Testis (tissue), 3 donors: ENCODE data around the gene RHBDD1. TPM values are rescaled to one million over a fixed set of nuclear protein-coding genes. Genes with fewer than 3 reads are reported as not detected.

Experiments
- DNase-seq: peaks from one replicate; pipeline ENCODE4 v3.0.0-alpha.2; 2019
- H3K27ac ChIP-seq, 2 donors: fragments of 200-600 bp; sonication (generic); one replicate each; pipeline ENCODE4 v1.5.1; 2019
- H3K27me3 ChIP-seq: fragments of 200-600 bp; sonication (generic); one replicate; pipeline ENCODE4 v1.5.1; 2019
- H3K36me3 ChIP-seq: fragments of 200-600 bp; sonication (generic); one replicate; pipeline ENCODE4 v1.5.1; 2017; ENCODE audit warnings: low read depth; ENCODE audit errors: missing control alignments
- H3K4me1 ChIP-seq: fragments of 200-600 bp; sonication (generic); one replicate; pipeline ENCODE4 v1.5.1; 2019
- H3K4me3 ChIP-seq, 2 donors: fragments of 200-600 bp; sonication (generic); one replicate each; pipeline ENCODE4 v1.5.1; 2017 to 2019
- H3K9me3 ChIP-seq: fragments of 200-600 bp; sonication (generic); one replicate; pipeline ENCODE4 v1.5.1; 2017
- CTCF ChIP-seq, 3 experiments: fragments of 450-650 bp in 2 of 3; fragments of 200-600 bp in 1 of 3; sonication (generic) in 1 of 3; IDR thresholded peaks; one replicate each; pipeline ENCODE4 v1.5.1; 2016 to 2019; ENCODE audit warnings: antibody characterized with exemption in 3 of 3, mild to moderate bottlenecking in 2 of 3, moderate library complexity in 1 of 3
- POLR2A ChIP-seq: fragments of 450-650 bp; IDR thresholded peaks from one replicate; pipeline ENCODE4 v1.6.1; 2017; ENCODE audit warnings: antibody characterized with exemption, mild to moderate bottlenecking, moderate library complexity
- WGBS, 2 donors: methylation state at CpG; one replicate each; pipeline ENCODE4 v1.1.5; 2018; 5-methylcytosine and 5-hydroxymethylcytosine counted together
- intact Hi-C: fragments of 100-400 bp; cut with DNase I; formaldehyde crosslinking; loops from one replicate; pipeline ENCODE4 v1.15.1; 2023; ENCODE audit warnings: low total_unique reads
- polyA plus RNA-seq: library from polyadenylated mRNA; stranded (reverse); fragments of 350-450 nt; fragmentation: Illumina TruSeq; extraction: RNeasy Lipid Tissue Mini Kit (QIAGEN cat#74804); gene quantifications from one replicate; pipeline ENCODE4 v1.2.3, GENCODE V29; 2014; ENCODE audit warnings: low read depth, low replicate concordance; ENCODE audit not compliant: insufficient read depth
- total RNA-seq, 2 donors: library from RNA; depleted of rRNA; stranded (reverse); fragments of >200 nt; gene quantifications; one replicate each; pipeline ENCODE4 v1.2.3, GENCODE V29; 2016

Gene RHBDD1
- total and polyA plus RNA-seq, 3 donors from 2014 or later = 38.0 to 49.8 (median 43.4) TPM

GRCh38 chr2:226818930-226819329 lies 16.9 kb upstream of the RHBDD1 start:
- intact Hi-C loops = no loop called here
- Histone ChIP-seq H3K27ac (no peak overlapping the region), H3K27me3 (no peaks in the 10 kb centered on the region), H3K4me3 (no peak overlapping the region), H3K36me3 (no peaks in the 10 kb centered on the region), H3K9me3 (no peaks in the 10 kb centered on the region), H3K4me1 (no peaks in the 10 kb centered on the region)
- 35 to 58% methylated on average over 3 of the region's 3 CpGs for WGBS, 2 donors
- no peak for DNase-seq
- no peak for TF ChIP-seq POLR2A
- TF ChIP-seq CTCF (IDR thresholded peaks at IDR 0.05) = no peak

GRCh38 chr2:226825056-226825455 lies 10.8 kb upstream of the RHBDD1 start:
- H3K36me3 ChIP-seq = no peaks in the 10 kb centered on the region
- no peak overlapping the region for H3K4me3 ChIP-seq
- no peaks in the 10 kb centered on the region for H3K9me3 ChIP-seq
- no peak for TF ChIP-seq CTCF (IDR thresholded peaks at IDR 0.05)
- no peak for TF ChIP-seq POLR2A
- WGBS, 2 donors = 77 to 80% methylated on average over 2 of the region's 2 CpGs
- no peaks in the 10 kb centered on the region for H3K4me1 ChIP-seq
- no peaks in the 10 kb centered on the region for H3K27me3 ChIP-seq
- DNase-seq = no peak
- intact Hi-C loops = no loop called here
- H3K27ac ChIP-seq = no peak overlapping the region

GRCh38 chr2:226828191-226828590 lies 7.7 kb upstream of the RHBDD1 start:
- H3K4me1 ChIP-seq = no peaks in the 10 kb centered on the region
- no peaks in the 10 kb centered on the region for H3K36me3 ChIP-seq
- no peak for TF ChIP-seq CTCF (IDR thresholded peaks at IDR 0.05)
- no peak for TF ChIP-seq POLR2A
- H3K27me3 ChIP-seq = no peaks in the 10 kb centered on the region
- 74 to 76% methylated on average over 2 of the region's 2 CpGs for WGBS, 2 donors
- H3K27ac ChIP-seq = no peak overlapping the region
- H3K9me3 ChIP-seq = no peaks in the 10 kb centered on the region
- H3K4me3 ChIP-seq = no peak overlapping the region
- intact Hi-C loops = no loop called here
- no peak for DNase-seq

- DNase-seq = no peak
- Histone ChIP-seq H3K4me3 (no peak overlapping the region), H3K27ac (no peak overlapping the region), H3K27me3 (no peaks in the 10 kb centered on the region), H3K4me1 (no peaks in the 10 kb centered on the region), H3K9me3 (no peaks in the 10 kb centered on the region), H3K36me3 (no peaks in the 10 kb centered on the region)
- 88 to 89% methylated on average over 8 of the region's 8 CpGs for whole genome bisulfite sequencing, 2 donors
- no peak for TF ChIP-seq POLR2A
- no peak for TF ChIP-seq CTCF (IDR thresholded peaks at IDR 0.05)
- intact Hi-C loops = no loop called here
These were observed 5.9 kb upstream of the RHBDD1 start for GRCh38 chr2:226829721-226830631.

- no peaks in the 10 kb centered on the region for H3K9me3 ChIP-seq
- H3K4me3 ChIP-seq = no peak overlapping the region
- no peaks in the 10 kb centered on the region for H3K36me3 ChIP-seq
- TF ChIP-seq POLR2A = no peak
- TF ChIP-seq CTCF (IDR thresholded peaks at IDR 0.05) = no peak
- 75 to 86% methylated on average over 4 of the region's 4 CpGs for WGBS, 2 donors
- no peaks in the 10 kb centered on the region for H3K4me1 ChIP-seq
- H3K27ac ChIP-seq = no peak overlapping the region
- no peaks in the 10 kb centered on the region for H3K27me3 ChIP-seq
- intact Hi-C loops = no loop called here
- no peak for DNase-seq
These were observed 4.6 kb upstream of the RHBDD1 start for GRCh38 chr2:226831266-226831665.
